Iris pigment epithelial cell (primary cell): ENCODE data around the gene SPATA21.

Experiments
- DNase-seq: peaks from one replicate; pipeline ENCODE4 v3.0.0-alpha.2; 2011; ENCODE audit warnings: low read depth

SPATA21 gene

GRCh38 chr1:16451841-16452528 lies 14.8 kb upstream of the SPATA21 start:
- no peak for DNase-seq

DNA sequence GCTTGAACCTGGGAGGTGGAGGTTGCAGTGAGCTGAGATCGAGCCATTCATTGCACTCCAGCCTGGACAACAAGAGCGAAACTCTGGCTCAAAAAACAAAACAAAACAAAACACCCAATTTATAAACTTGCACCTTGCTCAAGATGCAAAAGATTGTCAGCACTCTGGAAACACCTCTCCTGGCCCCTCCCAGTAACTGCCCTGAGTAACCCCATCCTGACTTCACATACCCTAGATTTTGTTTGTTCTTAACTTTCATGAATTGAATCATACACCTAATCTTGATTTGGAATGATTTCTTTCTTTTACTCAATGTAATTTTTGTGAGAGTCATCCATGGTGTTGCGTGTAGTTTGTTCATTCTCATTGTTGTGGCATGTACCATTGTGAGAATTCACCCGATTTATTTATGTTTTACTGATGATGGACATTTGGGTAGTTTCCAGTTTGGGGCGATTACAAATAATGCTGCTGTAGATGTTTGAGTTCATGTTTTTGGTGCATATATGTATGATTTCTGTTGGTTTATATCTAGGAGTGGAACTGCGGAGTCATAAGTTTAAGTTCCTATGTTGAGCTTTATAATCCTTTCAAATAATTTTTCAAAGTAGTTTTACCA lies 13.7 kb upstream of the SPATA21 start:
- DNase-seq, result no peak

GRCh38 chr1:16449666-16450065 lies 12.4 kb upstream of the SPATA21 start:
- no peak for DNase-seq

DNA sequence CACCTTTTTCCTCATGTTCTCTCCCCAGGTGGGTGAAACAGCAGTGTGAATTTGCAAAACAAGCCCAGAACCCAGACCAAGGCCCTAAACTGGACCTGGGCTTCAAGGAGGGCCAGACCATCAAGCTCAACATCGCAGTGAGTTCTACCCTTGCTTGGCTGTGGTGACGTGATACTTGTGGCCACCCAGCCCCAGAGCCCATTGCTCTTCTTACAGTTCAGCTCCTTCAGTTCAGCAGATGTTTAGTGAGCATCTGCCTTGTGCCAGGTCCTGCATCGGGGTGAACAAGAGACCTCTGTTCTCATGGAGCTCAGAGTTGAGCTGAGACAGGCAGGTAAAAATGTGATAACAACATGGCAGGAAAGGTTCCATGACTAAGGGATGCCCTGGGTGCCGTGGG lies 11.8 kb upstream of the SPATA21 start:
- DNase-seq, result no peak

- no peak for DNase-seq
Observed at GRCh38 chr1:16447641-16448040, 10.4 kb upstream of the SPATA21 start.

GRCh38 chr1:16446116-16446515 lies 8.9 kb upstream of the SPATA21 start:
- DNase-seq, result no peak

DNA sequence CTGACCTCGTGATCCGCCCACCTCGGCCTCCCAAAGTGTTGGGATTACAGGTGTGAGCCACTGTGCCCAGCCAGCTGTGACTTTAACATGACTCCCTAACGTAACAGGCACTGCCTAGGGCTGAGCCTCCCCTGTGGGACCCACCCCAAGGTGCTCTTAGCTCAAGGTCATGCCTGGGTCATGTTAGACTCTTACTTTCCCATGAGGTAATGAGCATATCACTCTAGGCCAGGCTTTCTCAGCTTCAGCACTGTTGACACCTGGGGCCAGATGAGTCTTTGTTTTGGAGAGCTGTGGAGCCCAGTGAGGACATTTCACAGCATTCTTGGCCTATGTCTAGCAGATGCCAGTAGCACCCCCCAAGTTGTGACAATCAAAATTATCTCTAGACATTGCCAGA lies 7.8 kb upstream of the SPATA21 start:
- DNase-seq, result no peak

DNA sequence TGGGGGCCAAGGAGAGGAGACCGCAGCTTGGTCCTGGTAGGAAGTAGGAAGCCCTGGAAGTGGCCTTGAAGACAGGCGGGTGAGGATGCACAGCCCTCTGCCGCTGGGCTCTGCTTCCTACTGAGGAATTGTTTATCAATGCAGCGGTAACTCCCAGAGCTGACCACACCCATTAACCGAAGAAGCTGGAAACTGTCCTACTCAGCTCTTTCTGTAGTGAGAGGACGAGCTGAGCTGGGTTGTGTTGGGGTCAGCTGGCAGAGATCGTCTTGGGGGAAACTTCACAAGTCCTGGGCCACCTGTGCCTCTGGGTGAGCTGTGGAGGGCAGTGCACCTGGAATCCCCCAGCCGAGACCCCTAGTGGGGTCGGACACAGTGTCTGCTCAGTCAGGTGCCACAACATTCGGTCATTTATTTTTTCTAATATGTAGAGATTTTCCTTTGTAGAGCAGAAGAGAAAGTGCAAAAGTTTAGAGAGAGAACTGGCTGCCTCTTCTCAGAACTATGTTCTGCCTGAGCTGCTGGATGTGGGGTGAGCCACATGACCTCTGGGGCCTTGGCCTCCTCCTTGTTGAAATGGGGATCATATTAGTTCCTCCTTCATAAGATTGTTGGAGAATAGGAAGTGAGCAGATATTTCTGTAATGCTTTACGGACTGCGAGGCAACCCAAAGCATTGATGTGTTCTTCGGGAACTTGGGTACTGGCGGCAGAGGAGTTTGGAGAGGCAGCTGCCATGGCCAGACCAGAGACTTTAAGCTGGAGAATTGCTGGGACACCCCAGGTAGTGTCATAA lies 6.9 kb upstream of the SPATA21 start:
- peak; percentile 15 for DNase-seq

- no peak for DNase-seq
Observed at GRCh38 chr1:16442941-16443340, 5.7 kb upstream of the SPATA21 start.

- DNase-seq, result no peak
Observed at GRCh38 chr1:16442265-16442664, 5.0 kb upstream of the SPATA21 start.

DNA sequence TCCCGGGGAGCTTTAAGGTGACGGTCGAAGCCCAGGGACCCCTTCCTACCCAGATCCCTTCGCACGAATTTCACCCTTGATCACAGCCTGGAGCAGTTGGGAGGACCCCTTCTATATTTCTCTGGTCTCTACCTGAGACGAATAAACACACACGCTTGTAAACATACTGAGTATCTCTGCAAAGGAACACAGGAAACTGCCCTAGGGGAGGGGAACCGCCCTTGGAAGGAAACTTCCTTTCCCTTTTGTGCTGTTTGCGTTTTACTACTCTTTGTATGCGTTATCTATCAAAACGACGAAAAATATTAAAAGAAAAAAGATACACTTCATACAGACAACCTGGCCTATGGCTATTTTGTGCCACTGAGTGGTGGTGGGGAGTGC lies 4.0 kb upstream of the SPATA21 start:
- DNase-seq, result peak; percentile 52

DNA sequence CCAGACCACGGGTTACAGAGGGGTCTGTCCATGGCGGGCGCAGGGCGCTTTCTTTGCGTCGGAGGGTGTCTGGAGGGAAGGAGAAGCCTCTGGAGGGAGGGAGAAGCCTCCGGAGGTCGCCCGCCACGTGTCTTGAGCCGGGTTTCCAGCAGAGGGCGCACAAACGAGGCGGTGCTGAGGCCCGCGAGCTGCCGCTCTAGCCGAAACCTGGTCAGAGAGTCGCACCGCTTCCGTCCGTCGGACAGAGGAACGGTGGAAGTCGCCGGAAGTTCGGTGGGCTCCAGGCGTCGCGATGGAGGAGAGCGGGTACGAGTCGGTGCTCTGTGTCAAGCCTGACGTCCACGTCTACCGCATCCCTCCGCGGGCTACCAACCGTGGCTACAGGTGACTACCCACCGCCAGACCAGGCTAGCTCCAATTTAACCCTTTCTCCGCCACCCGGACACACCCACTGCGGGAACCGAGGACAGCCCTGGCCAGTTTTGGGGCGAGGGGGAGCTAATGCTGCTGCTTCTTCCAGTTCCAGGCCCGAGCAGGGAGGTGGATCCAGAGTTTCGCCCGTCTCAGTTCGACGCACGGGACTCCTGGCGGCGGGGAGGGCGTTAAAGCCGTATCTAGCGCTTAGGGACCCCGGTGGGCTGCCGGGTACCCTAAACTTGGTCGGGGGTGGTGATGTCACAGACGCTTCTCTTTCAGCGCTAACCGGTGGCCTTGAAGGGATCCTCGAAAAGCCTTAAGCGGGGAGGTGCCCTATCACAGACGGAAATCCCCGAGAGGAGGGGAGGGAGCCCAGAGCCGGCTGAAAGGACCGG lies 3.5 kb upstream of the SPATA21 start, which contains the start of gene NECAP2:
Gene NECAP2, plus strand, starts transcription at position 255 of the 812 bp plus-strand sequence. Its CDS starts 38 bp downstream, at position 293.
- DNase-seq, result peak; percentile 91

GRCh38 chr1:16440131-16440469 lies 2.9 kb upstream of the SPATA21 start:
- no peak for DNase-seq

DNA sequence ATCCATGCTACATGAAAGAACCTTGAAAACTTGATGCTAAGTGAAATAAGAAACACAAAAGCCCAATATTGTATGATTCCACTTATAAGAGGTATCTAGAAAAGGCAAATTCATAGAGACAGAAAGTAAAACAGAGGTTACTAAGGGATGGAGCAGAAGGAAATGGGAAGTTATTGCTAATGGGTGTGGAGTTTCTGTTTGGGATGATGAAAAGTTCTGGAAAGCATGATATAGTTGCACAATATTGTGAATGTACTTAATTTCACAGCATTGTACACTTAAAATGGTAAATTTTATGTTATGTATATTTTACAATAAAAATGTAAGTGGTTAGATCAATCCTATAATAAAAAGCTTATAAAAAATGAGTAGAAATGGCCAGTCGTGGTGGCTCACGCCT lies 1.7 kb upstream of the SPATA21 start:
- no peak for DNase-seq

GRCh38 chr1:16438516-16438915 lies 1.3 kb upstream of the SPATA21 start:
- no peak for DNase-seq

GRCh38 chr1:16434501-16434900 lies 2.7 kb downstream of the SPATA21 start:
- peak; percentile 37 for DNase-seq

DNA sequence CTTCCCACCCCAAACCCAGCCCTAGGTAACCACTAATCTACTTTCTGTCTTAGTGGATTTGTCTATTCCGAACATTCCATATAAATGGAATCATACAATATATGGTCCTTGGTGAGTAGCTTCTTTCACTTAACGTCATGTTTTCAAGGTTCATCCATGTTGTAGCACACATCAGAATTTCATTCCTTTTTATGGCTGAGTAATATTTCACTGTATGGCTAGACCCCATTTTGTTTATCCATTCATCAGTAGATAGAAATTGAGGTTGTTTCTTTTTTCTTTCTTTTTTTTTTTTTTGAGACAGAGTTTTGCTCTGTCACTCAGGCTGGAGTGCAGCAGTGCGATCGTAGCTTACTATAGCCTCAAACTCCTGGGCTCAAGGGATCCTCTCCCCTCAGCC lies 3.2 kb downstream of the SPATA21 start:
- no peak for DNase-seq

- no peak for DNase-seq
Observed at GRCh38 chr1:16433030-16433429, 4.2 kb downstream of the SPATA21 start.

GRCh38 chr1:16430606-16431005 lies 6.6 kb downstream of the SPATA21 start:
- no peak for DNase-seq

GRCh38 chr1:16425125-16426025 lies 11.8 kb downstream of the SPATA21 start:
- DNase-seq, result no peak

- DNase-seq, result no peak
Observed at GRCh38 chr1:16422041-16422440, 15.2 kb downstream of the SPATA21 start.
